Karpas-422 (cell line): ENCODE data around the gene STMN1. TPM values are rescaled to one million over a fixed set of nuclear protein-coding genes. Genes with fewer than 3 reads are reported as not detected.

Experiments
- DNase-seq: peaks from one replicate; pipeline ENCODE4 v3.0.0-alpha.2; 2015
- H2AFZ ChIP-seq: fragments of 200-600 bp; sonication (generic); 2 replicates; pipeline ENCODE4 v1.6.1; 2014; ENCODE audit warnings: antibody characterized with exemption, low read length, mixed read lengths
- H3K27ac ChIP-seq: fragments of 200-600 bp; sonication (generic); 2 replicates; pipeline ENCODE4 v1.5.1; 2014; ENCODE audit warnings: mild to moderate bottlenecking, low read length, moderate library complexity
- H3K27me3 ChIP-seq: fragments of 200-600 bp; sonication (generic); 2 replicates; pipeline ENCODE4 v1.6.1; 2014; ENCODE audit warnings: low read length, mixed read lengths
- H3K36me3 ChIP-seq: fragments of 200-600 bp; sonication (generic); 2 replicates; pipeline ENCODE4 v1.6.1; 2014; ENCODE audit warnings: low read length, mixed read lengths; ENCODE audit not compliant: insufficient read depth
- H3K4me1 ChIP-seq: fragments of 200-600 bp; sonication (generic); 2 replicates; pipeline ENCODE4 v1.6.1; 2014; ENCODE audit warnings: mild to moderate bottlenecking, low read length, mixed read lengths
- H3K4me2 ChIP-seq: fragments of 200-600 bp; sonication (generic); 2 replicates; pipeline ENCODE4 v1.6.1; 2014; ENCODE audit warnings: low read length, low read depth, mild to moderate bottlenecking; ENCODE audit not compliant: poor library complexity, severe bottlenecking
- H3K4me3 ChIP-seq: fragments of 200-600 bp; sonication (generic); 2 replicates; pipeline ENCODE4 v1.5.1; 2014; ENCODE audit warnings: mild to moderate bottlenecking, antibody characterized with exemption, low read length, mixed read lengths
- H3K79me2 ChIP-seq: fragments of 200-600 bp; sonication (generic); 2 replicates; pipeline ENCODE4 v1.6.1; 2014; ENCODE audit warnings: mild to moderate bottlenecking, low read length, mixed read lengths
- H3K9ac ChIP-seq: fragments of 200-600 bp; sonication (generic); 2 replicates; pipeline ENCODE4 v1.6.0; 2014; ENCODE audit warnings: low read length
- H3K9me2 ChIP-seq: fragments of 200-600 bp; sonication (generic), shearing (Covaris generic); replicated peaks from 2 replicates; pipeline ENCODE4 v1.6.0; 2014; ENCODE audit warnings: mild to moderate bottlenecking, low read length, moderate library complexity; ENCODE audit not compliant: insufficient read depth
- H3K9me3 ChIP-seq: fragments of 300-700, 200-600 bp; sonication (generic); 2 replicates; pipeline ENCODE4 v1.6.1; 2014; ENCODE audit warnings: low read length, mixed read lengths
- H4K20me1 ChIP-seq: fragments of 200-600 bp; sonication (generic); 2 replicates; pipeline ENCODE4 v1.6.1; 2014; ENCODE audit warnings: mild to moderate bottlenecking, antibody characterized with exemption, low read length, low read depth; ENCODE audit not compliant: insufficient read depth
- small RNA-seq: library from RNA; depleted of rRNA; stranded (forward); fragments of <200 nt; gene quantifications from one replicate; pipeline ENCODE3, GENCODE V24; 2014
- total RNA-seq: library from RNA; depleted of rRNA; stranded (reverse); fragments of >200 nt; shearing (Covaris generic); gene quantifications from 2 replicates; pipeline ENCODE4 v1.2.3, GENCODE V29; 2014; ENCODE audit warnings: low replicate concordance; rRNA removed

The STMN1 gene
- total RNA-seq, 1 experiment from 2014 or later, result 173 TPM

- no peaks in the 10 kb centered on the region for H3K9me2 ChIP-seq
- no peaks in the 10 kb centered on the region for H3K9me3 ChIP-seq
- H3K9ac ChIP-seq, result peak overlapping the region; percentile 76
- no peaks in the 10 kb centered on the region for H3K36me3 ChIP-seq
- peak overlapping the region; percentile 74 for H3K4me3 ChIP-seq
- DNase-seq, result peak; percentile 65
- peak overlapping the region; percentile 17; the same call in 1 of the 2 replicates for H3K27ac ChIP-seq
- H3K79me2 ChIP-seq, result peaks cover 51% of the 10 kb centered on the region
- peak overlapping the region; percentile 73 for H3K4me2 ChIP-seq
- no peaks in the 10 kb centered on the region for H3K27me3 ChIP-seq
- H4K20me1 ChIP-seq, result no peaks in the 10 kb centered on the region
- H2AFZ ChIP-seq, result peak overlapping the region; percentile 19; the same call in 1 of the 2 replicates
- H3K4me1 ChIP-seq, result peaks cover 28% of the 10 kb centered on the region
These were observed 47.7 kb downstream of the STMN1 start for GRCh38 chr1:25858494-25858893.

GRCh38 chr1:25856856-25857255, 49.4 kb downstream of the STMN1 start:
- Histone ChIP-seq H3K4me2 (no peak overlapping the region), H4K20me1 (no peaks in the 10 kb centered on the region), H3K27me3 (no peaks in the 10 kb centered on the region), H3K79me2 (peaks cover 68% of the 10 kb centered on the region), H2AFZ (no peak overlapping the region), H3K4me3 (no peak overlapping the region), H3K27ac (no peak overlapping the region), H3K9me2 (no peaks in the 10 kb centered on the region), H3K9me3 (no peaks in the 10 kb centered on the region), H3K4me1 (peaks cover 28% of the 10 kb centered on the region), H3K36me3 (no peaks in the 10 kb centered on the region), H3K9ac (no peak overlapping the region)
- DNase-seq, result no peak

- peaks cover 91% of the 10 kb centered on the region for H3K79me2 ChIP-seq
- no peak overlapping the region for H3K27ac ChIP-seq
- peaks cover 20% of the 10 kb centered on the region for H3K4me1 ChIP-seq
- no peak for DNase-seq
- H3K4me3 ChIP-seq, result no peak overlapping the region
- H2AFZ ChIP-seq, result no peak overlapping the region
- H3K9ac ChIP-seq, result no peak overlapping the region
- no peak overlapping the region for H3K4me2 ChIP-seq
- H3K27me3 ChIP-seq, result no peaks in the 10 kb centered on the region
- peaks cover 5% of the 10 kb centered on the region; the same call in 1 of the 2 replicates for H3K36me3 ChIP-seq
- H3K9me3 ChIP-seq, result peaks cover 5% of the 10 kb centered on the region; the same call in 1 of the 2 replicates
- no peaks in the 10 kb centered on the region for H3K9me2 ChIP-seq
- H4K20me1 ChIP-seq, result no peaks in the 10 kb centered on the region
These were observed 51.7 kb downstream of the STMN1 start for GRCh38 chr1:25854554-25854953.

Small RNA genes within 50 kb of the gene (small RNA-seq; reads per million reads assigned to genes)
- not detected for gene AL033528.1
- not detected for gene RF00019
- gene SNRPFP2, result not detected

Other genes starting within 250 kb of the STMN1 start
- 2.7 and 5.1 TPM in 2 replicates for gene SELENON, start 106.2 kb downstream of the STMN1 start, total RNA-seq
- gene MTFR1L, start 86.5 kb downstream of the STMN1 start, total RNA-seq, result 24.3 and 39.6 TPM in 2 replicates
- gene AUNIP, start 47.0 kb downstream of the STMN1 start, total RNA-seq, result 7.2 and 11.6 TPM in 2 replicates
- 6.3 and 8.4 TPM in 2 replicates for gene PAQR7, start 30.7 kb downstream of the STMN1 start, total RNA-seq
- gene PAFAH2, start 91.6 kb upstream of the STMN1 start, total RNA-seq, result 1.6 and 3.6 TPM in 2 replicates
- gene EXTL1, start 115.4 kb upstream of the STMN1 start, total RNA-seq, result not detected in 2 replicates
- gene SLC30A2, start 139.7 kb upstream of the STMN1 start, total RNA-seq, result not detected in 2 replicates
- not detected in 2 replicates for gene TRIM63, start 161.2 kb upstream of the STMN1 start, total RNA-seq
- 7.0 and 11.0 TPM in 2 replicates for gene PDIK1L, start 205.4 kb upstream of the STMN1 start, total RNA-seq